ENCODE results near the gene INPP4A.

- no peak for TF ChIP-seq CTCF (IDR thresholded peaks at IDR 0.05; ENCODE audit: low read depth, low read length)
- TF ChIP-seq EZH2phosphoT487 (IDR thresholded peaks at IDR 0.05; ENCODE audit: low read depth): no peak
Measured at GRCh38 chr2:98434492-98434891, 10.2 kb upstream of the INPP4A start.

All from OCI-LY3 (cell line).